Stomach smooth muscle (tissue), 2 donors: ENCODE measurements around the gene HLA-DMA.

ENCODE experiments used
- H3K27ac ChIP-seq: one replicate; pipeline ENCODE4 v1.7.0; 2013; ENCODE audit warnings: mild to moderate bottlenecking, low read length, inconsistent platforms
- H3K27me3 ChIP-seq, 2 donors: one replicate each; pipeline ENCODE4 v1.7.0; 2013; ENCODE audit warnings: low read length in 2 of 2; ENCODE audit not compliant: insufficient read depth in 2 of 2, control insufficient read depth in 1 of 2
- H3K36me3 ChIP-seq, 2 donors: one replicate each; pipeline ENCODE4 v1.7.0; 2013; ENCODE audit warnings: low read length in 2 of 2; ENCODE audit not compliant: control insufficient read depth in 2 of 2, insufficient read depth in 2 of 2
- H3K4me1 ChIP-seq: one replicate; pipeline ENCODE4 v1.7.0; 2013; ENCODE audit warnings: low read length; ENCODE audit not compliant: control insufficient read depth, insufficient read depth
- H3K4me3 ChIP-seq, 2 donors: one replicate each; pipeline ENCODE4 v1.7.0; 2013; ENCODE audit warnings: low read length in 2 of 2
- H3K9ac ChIP-seq, 2 donors: one replicate each; pipeline ENCODE4 v1.7.0; 2013; ENCODE audit warnings: low read length in 2 of 2, mild to moderate bottlenecking in 1 of 2
- H3K9me3 ChIP-seq, 2 donors: one replicate each; pipeline ENCODE4 v1.7.0; 2013; ENCODE audit warnings: low read length in 2 of 2; ENCODE audit not compliant: control insufficient read depth in 2 of 2
- donor health status: healthy.
- donor health status: Pancreatic carcinoma.

HLA-DMA gene

DNA sequence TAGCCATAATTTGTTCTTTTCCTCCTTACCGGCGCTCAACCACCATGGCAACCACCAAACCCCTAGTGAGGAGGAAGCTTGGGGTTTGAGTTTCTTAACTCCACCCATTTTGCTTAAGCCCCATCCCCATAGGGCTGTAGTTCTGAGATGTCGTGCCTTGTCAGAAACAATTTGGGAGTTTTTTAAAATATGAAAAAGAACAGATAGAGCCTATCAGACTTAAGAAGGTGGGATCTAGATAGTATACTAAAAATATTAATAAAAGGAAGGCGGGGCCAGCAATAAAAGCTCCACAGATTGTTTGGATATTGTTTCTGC, 21.1 kb upstream of the HLA-DMA start:
- Histone ChIP-seq H3K4me3 (peak overlapping the region; percentile 91 to 99), H3K4me1 (peaks cover 55% of the 10 kb centered on the region), H3K36me3 (peaks cover 45 to 48% of the 10 kb centered on the region in 2 donors), H3K27me3 (no peaks in the 10 kb centered on the region), H3K27ac (peak overlapping the region; percentile 11), H3K9me3 (no peaks in the 10 kb centered on the region), H3K9ac (peak overlapping the region; percentile 56 to 80)

DNA sequence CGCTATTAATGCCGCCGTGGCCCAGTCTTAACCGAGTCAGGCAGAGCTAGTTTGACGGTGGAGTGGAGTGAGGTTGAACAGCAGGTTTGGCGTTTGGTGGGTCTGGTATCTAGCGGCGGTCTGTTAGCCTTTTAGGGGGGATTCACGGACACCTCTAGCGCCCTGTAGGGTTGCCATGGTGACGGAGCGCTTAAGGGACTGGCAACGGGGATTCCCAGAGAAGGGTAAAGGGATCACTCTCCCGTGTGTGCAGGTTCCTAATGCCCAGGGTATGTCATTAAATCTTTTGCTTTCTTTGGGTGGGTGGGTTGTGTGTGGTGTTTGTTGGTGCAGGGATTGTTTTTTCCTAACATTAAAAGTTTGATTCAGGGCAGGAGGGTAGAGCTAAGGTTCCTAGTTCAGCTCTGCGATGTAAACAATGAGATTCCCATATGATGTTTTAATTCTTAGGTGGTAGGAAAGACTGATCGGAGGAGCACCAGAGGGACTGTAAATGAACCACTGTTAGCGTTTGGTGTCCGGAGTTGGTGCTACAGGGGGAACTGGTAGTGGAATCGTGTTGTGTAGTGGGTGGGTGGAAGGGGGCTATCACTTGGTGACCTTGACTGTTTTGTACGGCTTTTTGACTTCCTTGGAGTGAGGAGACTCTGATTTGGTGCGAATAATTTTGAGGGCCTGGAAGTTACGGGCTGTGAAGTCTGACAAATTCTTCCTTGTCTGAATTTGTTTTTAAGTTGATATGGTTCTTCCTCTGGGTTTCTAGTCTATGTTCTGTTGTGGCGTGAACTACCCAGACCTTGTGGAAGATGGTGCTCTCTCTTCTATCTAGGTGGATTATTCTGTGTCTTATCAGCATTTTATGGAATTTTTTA, 20.5 kb upstream of the HLA-DMA start:
- peak overlapping the region; percentile 33 for H3K27ac ChIP-seq
- H3K27me3 ChIP-seq: no peaks in the 10 kb centered on the region
- peaks cover 53% of the 10 kb centered on the region for H3K4me1 ChIP-seq
- peak overlapping the region; percentile 91 to 99 for H3K4me3 ChIP-seq
- peak overlapping the region; percentile 56 to 80 for H3K9ac ChIP-seq
- H3K9me3 ChIP-seq: no peaks in the 10 kb centered on the region
- peaks cover 39 to 42% of the 10 kb centered on the region in 2 donors for H3K36me3 ChIP-seq

DNA sequence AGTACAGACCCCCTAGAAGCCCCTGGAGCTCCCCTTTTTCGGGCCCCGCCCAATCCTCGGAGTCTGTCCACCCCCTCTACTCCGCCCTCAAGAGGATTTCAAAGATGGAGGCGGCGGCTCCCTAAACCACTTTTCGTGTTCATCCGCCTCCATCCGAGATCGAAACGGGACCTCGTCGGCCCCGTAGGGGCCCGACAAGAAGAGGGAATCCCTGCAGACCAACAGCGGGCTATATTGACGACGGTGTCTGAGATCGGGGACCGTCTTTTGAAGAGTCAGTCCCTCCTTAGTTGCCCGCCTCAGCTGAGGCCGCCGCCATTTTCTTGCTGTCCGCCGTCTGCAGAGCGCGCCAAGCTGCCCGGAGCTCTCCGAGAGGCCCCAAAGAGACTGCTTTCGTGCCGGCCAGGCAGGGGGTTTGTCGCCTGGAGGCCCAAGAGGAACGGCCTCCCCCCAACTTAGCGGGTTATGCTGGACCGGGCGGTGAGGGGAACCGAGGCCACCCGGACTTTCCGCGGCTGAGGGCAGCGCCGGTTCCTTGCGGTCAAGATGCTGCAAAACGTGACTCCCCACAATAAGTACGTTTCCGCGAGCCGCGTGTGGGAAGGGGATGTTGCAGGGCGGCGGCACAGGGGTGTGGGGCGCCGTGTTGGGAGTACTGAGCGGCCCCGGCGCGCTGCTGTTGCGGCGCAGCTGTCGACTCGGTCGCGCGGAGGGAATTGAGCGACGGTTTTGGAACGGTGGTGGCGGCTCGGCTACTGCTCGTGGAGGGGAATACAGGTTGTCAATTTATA, 19.7 kb upstream of the HLA-DMA start:
- peak overlapping the region; percentile 91 to 99 for H3K4me3 ChIP-seq
- H3K36me3 ChIP-seq: peaks cover 31 to 34% of the 10 kb centered on the region in 2 donors
- peak overlapping the region; percentile 56 to 80 for H3K9ac ChIP-seq
- H3K4me1 ChIP-seq: peaks cover 54% of the 10 kb centered on the region
- peak overlapping the region; percentile 100 for H3K27ac ChIP-seq
- H3K9me3 ChIP-seq: no peaks in the 10 kb centered on the region
- H3K27me3 ChIP-seq: no peaks in the 10 kb centered on the region

DNA sequence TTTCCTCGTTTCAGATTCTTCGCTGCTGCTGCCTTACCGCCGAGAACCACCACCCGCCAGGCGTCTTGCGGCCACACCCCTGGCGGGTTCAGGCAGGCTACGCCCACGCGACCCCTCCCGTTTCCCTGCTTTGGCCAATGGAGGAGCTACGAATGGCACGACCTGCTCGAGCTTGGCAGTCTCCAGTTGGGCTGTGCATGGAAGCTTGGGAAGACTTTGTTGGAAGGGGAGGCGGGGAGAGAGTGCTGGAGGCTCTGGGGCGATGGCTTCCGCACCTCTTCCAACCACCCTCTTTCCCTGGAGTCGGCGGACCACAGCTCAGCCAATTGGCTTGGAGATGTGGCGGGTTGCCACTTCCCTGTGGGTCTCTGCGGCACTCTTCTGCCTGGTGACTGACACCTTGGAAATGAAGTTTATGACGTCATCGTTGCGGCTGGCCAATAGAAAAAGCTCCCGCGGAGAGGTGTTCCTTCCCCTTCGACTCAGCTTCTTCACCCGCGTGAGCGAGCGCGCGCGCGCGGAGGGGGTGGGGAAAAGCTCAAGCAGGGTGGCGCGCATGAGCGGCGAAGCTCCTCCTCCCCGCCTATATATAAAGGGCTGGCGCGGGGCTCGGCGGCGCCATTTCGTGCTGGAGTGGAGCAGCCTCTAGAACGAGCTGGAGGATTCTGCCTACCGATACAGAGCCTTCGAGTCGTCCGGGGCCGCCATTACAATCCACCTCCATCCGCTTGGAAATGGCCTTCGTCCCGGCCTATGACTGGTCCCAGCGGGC, 18.9 kb upstream of the HLA-DMA start:
- Histone ChIP-seq H3K36me3 (peaks cover 24 to 27% of the 10 kb centered on the region in 2 donors), H3K9me3 (no peaks in the 10 kb centered on the region), H3K27ac (peak overlapping the region; percentile 100), H3K4me3 (peak overlapping the region; percentile 99 to 100), H3K9ac (peak overlapping the region; percentile 100), H3K4me1 (peaks cover 51% of the 10 kb centered on the region), H3K27me3 (no peaks in the 10 kb centered on the region)

DNA sequence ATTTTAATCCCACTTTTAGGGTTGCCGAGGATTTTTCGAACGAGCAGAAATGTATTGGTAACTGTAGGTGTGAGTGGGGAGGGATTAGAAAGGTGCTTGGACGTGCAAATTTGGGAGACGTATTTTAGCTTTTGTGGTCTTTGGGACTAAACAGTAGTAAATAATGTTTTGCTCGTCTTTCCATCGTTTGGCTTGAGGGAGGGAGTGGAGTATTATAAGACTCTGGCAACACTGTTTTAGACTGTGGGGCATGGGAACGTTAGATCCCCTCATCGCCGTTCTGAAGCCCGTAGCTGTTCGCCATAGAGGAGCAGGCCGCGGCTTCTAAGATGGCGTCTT, 18.3 kb upstream of the HLA-DMA start:
- H3K9ac ChIP-seq: peak overlapping the region; percentile 100
- H3K4me1 ChIP-seq: peaks cover 45% of the 10 kb centered on the region
- H3K9me3 ChIP-seq: no peaks in the 10 kb centered on the region
- peak overlapping the region; percentile 99 to 100 for H3K4me3 ChIP-seq
- H3K27me3 ChIP-seq: no peaks in the 10 kb centered on the region
- H3K27ac ChIP-seq: peak overlapping the region; percentile 100
- peaks cover 18 to 21% of the 10 kb centered on the region in 2 donors for H3K36me3 ChIP-seq

DNA sequence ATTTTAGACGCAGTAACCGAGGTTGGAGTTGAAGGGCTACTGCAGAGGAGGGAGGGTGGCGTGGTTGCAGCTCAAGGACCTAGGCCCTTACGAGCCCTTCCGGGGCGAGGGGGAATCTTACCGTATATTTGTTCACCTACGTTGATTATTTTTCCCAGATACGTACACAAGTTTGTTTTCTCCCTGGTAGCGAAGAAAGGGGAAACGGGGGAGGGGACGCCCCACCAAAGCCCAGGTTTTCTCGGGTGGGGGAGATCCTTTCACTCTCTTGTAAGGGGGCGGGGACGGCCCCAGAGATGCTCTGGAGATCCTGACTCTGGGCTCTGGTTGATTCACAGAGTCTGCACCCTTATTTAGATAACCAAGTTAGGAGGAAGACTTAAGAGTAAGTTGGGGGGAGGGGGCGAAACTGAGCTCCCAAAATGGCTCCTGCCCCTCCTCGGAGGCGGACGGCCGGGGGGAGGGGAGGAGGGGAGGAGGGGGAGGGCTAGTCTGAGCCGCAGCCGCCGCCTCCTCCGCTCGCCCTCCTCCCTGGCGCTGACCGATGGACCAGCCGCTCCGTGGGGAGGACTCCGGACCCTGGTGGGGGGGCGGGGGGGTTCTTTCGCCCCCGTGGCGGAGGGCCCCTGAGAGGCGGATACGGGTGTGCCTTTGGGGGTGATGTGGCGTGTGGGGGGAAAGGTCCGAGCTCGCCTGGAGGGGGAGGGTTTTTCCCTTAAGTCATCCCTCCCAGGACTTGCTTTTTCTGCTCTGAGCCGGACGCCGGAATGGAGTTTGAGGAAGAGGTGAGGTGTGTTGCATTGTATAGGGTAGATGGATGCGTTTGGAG, 17.7 kb upstream of the HLA-DMA start:
- Histone ChIP-seq H3K27me3 (no peaks in the 10 kb centered on the region), H3K4me3 (peak overlapping the region; percentile 99 to 100), H3K4me1 (peaks cover 42% of the 10 kb centered on the region), H3K27ac (peak overlapping the region; percentile 100), H3K9ac (peak overlapping the region; percentile 100), H3K36me3 (peaks cover 12 to 16% of the 10 kb centered on the region in 2 donors), H3K9me3 (no peaks in the 10 kb centered on the region)

DNA sequence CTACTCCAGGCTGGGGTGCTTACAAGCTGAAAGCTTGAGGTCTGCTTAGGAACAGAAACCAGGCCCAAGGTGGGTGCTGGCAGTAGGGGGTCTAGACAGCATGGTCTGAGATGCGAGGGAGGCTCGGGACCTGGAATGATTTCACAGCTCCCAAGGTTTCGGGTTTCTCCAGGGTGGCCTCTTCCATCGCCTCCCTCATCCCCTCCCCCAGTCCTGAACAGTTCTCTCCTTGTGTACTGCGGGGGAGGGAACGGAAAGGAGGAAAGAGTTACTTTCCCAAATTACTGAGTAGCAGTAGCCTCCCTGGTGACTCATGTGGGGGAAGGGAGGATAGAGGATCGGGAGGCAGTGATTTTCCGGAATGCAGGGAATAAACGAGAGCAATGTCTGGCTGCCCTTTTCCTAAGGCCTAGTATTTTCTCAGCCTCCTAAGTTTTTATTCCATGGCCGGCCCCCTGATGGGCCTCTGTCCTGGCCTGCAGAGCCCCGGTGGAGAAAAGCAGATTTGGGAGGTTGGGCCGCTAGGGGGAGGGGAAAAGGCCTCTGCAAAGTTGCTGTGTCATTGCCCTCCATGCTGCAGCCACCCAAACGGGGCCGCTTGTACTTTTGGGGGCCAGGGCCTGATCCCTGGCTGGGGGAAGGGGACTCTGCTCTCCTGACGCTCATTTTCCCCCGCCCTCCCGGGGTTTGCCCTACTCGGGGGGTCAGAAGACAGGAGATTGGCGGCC, 17.0 kb upstream of the HLA-DMA start:
- no peaks in the 10 kb centered on the region for H3K27me3 ChIP-seq
- H3K27ac ChIP-seq: peak overlapping the region; percentile 100
- peak overlapping the region; percentile 99 to 100 for H3K4me3 ChIP-seq
- H3K36me3 ChIP-seq: peaks cover 7 to 10% of the 10 kb centered on the region in 2 donors
- peak overlapping the region; percentile 98 to 100 for H3K9ac ChIP-seq
- no peaks in the 10 kb centered on the region for H3K9me3 ChIP-seq
- H3K4me1 ChIP-seq: peaks cover 35% of the 10 kb centered on the region

DNA sequence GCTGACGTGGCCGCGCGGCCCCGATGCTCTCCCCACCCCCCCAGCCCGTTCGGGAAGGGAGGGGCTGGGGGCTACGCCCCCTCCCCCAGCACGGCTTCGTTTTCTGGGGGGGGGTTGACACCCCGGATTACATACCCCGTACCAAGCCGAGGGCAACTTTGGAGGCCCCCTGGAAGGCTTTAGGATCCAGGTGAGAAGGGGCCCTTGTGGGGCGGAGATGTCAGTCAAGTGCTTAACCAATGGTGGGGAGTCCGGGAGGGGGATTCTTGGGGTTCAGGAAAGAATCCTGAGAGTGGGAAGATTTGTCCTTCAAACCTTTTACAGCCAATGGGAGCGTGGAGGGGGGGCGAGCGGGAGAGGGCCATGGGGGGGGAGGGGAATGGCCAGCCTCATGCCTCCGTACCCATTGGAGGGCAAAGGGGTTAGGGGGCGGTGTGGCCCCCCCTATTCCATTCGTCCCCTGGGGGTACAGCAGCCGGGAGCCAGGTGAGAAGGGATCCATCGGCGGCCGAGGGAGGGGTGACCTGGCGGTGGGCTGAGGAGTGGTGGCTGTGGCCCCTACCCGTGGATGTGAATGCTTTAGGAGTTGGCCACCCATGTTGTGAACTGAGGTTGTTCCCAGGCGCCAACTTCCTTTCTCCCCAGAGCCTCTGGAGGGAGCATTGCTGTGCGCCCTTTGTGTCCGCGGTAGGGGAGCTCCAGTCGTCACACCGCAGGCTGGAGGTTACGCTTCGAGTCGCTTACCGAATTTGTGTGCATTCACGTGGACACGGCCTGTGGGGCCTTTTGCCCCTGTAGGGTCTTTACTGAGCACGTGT, 16.2 kb upstream of the HLA-DMA start:
- Histone ChIP-seq H3K9ac (peak overlapping the region; percentile 98 to 100), H3K9me3 (no peaks in the 10 kb centered on the region), H3K36me3 (peaks cover 0 to 4% of the 10 kb centered on the region in 2 donors), H3K4me3 (peak overlapping the region; percentile 99 to 100), H3K4me1 (peaks cover 27% of the 10 kb centered on the region), H3K27me3 (no peaks in the 10 kb centered on the region), H3K27ac (peak overlapping the region; percentile 100)
